Thyroid gland (tissue), 4 donors: Measurements from ENCODE around the gene DNAJC12. TPM values are rescaled to one million over a fixed set of nuclear protein-coding genes. Genes with fewer than 3 reads are reported as not detected.

Experiments
- DNase-seq, 2 donors: peaks; one replicate each; pipeline ENCODE4 v3.0.0-alpha.2; 2019
- H3K27ac ChIP-seq, 3 donors: fragments of 200-600 bp; sonication (generic); 1 replicate in 2 of 3; 2 replicates in 1 of 3; pipeline ENCODE4 v1.5.1; 2016 to 2019; ENCODE audit warnings: mild to moderate bottlenecking in 1 of 3, moderate library complexity in 1 of 3
- H3K27me3 ChIP-seq: fragments of 200-600 bp; sonication (generic); one replicate; pipeline ENCODE4 v1.5.1; 2019
- H3K36me3 ChIP-seq, 2 donors: fragments of 200-600 bp; sonication (generic); one replicate each; pipeline ENCODE4 v1.5.1; 2016 to 2019
- H3K4me1 ChIP-seq, 2 donors: fragments of 200-600 bp; sonication (generic); one replicate each; pipeline ENCODE4 v1.5.1; 2017 to 2019
- H3K4me3 ChIP-seq, 3 donors: fragments of 200-600 bp; sonication (generic); replicated peaks in 1 of 3; 1 replicate in 2 of 3; 2 replicates in 1 of 3; pipeline ENCODE4 v1.5.1; 2016; ENCODE audit warnings: mild to moderate bottlenecking in 1 of 3
- H3K9me3 ChIP-seq: fragments of 200-600 bp; sonication (generic); one replicate; pipeline ENCODE4 v1.5.1; 2017
- CTCF ChIP-seq, 6 experiments: fragments of 200-600 bp in 3 of 6; fragments of 450-650 bp in 3 of 6; sonication (generic) in 3 of 6; IDR thresholded peaks; one replicate each; pipeline ENCODE4 v1.5.1; 2016 to 2019; ENCODE audit warnings: antibody characterized with exemption in 6 of 6, mild to moderate bottlenecking in 2 of 6, inconsistent platforms in 1 of 6, moderate library complexity in 1 of 6
- POLR2A ChIP-seq, 2 donors: fragments of 450-650 bp; IDR thresholded peaks; one replicate each; pipeline ENCODE4 v1.6.1; 2017; ENCODE audit warnings: antibody characterized with exemption in 2 of 2, mild to moderate bottlenecking in 2 of 2, moderate library complexity in 1 of 2
- WGBS, 2 donors: methylation state at CpG; one replicate each; pipeline ENCODE4 v1.1.5; 2017; 5-methylcytosine and 5-hydroxymethylcytosine counted together
- intact Hi-C: fragments of 100-400 bp; cut with DNase I; formaldehyde crosslinking; loops from one replicate; pipeline ENCODE4 v1.15.1; 2023
- total RNA-seq, 4 donors: library from RNA; depleted of rRNA; stranded (reverse); fragments of >200 nt; gene quantifications; one replicate each; pipeline ENCODE4 v1.2.3, GENCODE V29; 2016

DNAJC12 gene
- total RNA-seq, 4 donors from 2014 or later = 0.56 to 7.8 (median 1.9) TPM

- H3K4me1 ChIP-seq = no peaks in the 10 kb centered on the region
- no peaks in the 10 kb centered on the region for H3K27me3 ChIP-seq
- 81 to 84% methylated on average over 3 of the region's 3 CpGs for WGBS, 2 donors
- intact Hi-C loops = no loop called here
- no peak overlapping the region for H3K27ac ChIP-seq
- no peak overlapping the region for H3K4me3 ChIP-seq
- no peaks in the 10 kb centered on the region for H3K9me3 ChIP-seq
- DNase-seq = no peak
- H3K36me3 ChIP-seq = no peaks in the 10 kb centered on the region
- TF ChIP-seq POLR2A (IDR thresholded peaks at IDR 0.05) (no peak), CTCF (IDR thresholded peaks at IDR 0.05) (no peak)
Measured at GRCh38 chr10:67803588-67804394, 34.2 kb downstream of the DNAJC12 start.

- DNase-seq = no peak
- Histone ChIP-seq H3K4me1 (no peaks in the 10 kb centered on the region), H3K27me3 (no peaks in the 10 kb centered on the region), H3K27ac (no peak overlapping the region), H3K4me3 (no peak overlapping the region), H3K36me3 (no peaks in the 10 kb centered on the region), H3K9me3 (no peaks in the 10 kb centered on the region)
- TF ChIP-seq POLR2A (IDR thresholded peaks at IDR 0.05) (no peak), CTCF (IDR thresholded peaks at IDR 0.05) (no peak)
- WGBS, 2 donors = 86% methylated on average over 10 of the region's 10 CpGs
- intact Hi-C loops = no loop called here
Measured at GRCh38 chr10:67802767-67803538, 35.0 kb downstream of the DNAJC12 start.

GRCh38 chr10:67801118-67801517 lies 36.9 kb downstream of the DNAJC12 start:
- intact Hi-C loops = no loop called here
- Histone ChIP-seq H3K4me3 (no peak overlapping the region), H3K27me3 (no peaks in the 10 kb centered on the region), H3K27ac (no peak overlapping the region), H3K9me3 (no peaks in the 10 kb centered on the region), H3K4me1 (no peaks in the 10 kb centered on the region), H3K36me3 (no peaks in the 10 kb centered on the region)
- WGBS, 2 donors = 91 to 98% methylated on average over 1 of the region's 1 CpG
- TF ChIP-seq CTCF (IDR thresholded peaks at IDR 0.05) = no peak
- TF ChIP-seq POLR2A (IDR thresholded peaks at IDR 0.05) = no peak
- no peak for DNase-seq

GRCh38 chr10:67794909-67795460 lies 43.0 kb downstream of the DNAJC12 start:
- intact Hi-C loops = no loop called here
- Histone ChIP-seq H3K36me3 (no peaks in the 10 kb centered on the region), H3K27me3 (no peaks in the 10 kb centered on the region), H3K4me3 (no peak overlapping the region), H3K27ac (no peak overlapping the region), H3K9me3 (no peaks in the 10 kb centered on the region), H3K4me1 (no peaks in the 10 kb centered on the region)
- TF ChIP-seq CTCF (IDR thresholded peaks at IDR 0.05) = no peak
- no peak for TF ChIP-seq POLR2A (IDR thresholded peaks at IDR 0.05)
- no peak for DNase-seq
- 49 to 70% methylated on average over 3 of the region's 3 CpGs for WGBS, 2 donors

GRCh38 chr10:67794256-67794655 lies 43.7 kb downstream of the DNAJC12 start:
- intact Hi-C loops = no loop called here
- no peak for DNase-seq
- Histone ChIP-seq H3K9me3 (no peaks in the 10 kb centered on the region), H3K36me3 (no peaks in the 10 kb centered on the region), H3K4me1 (no peaks in the 10 kb centered on the region), H3K27me3 (no peaks in the 10 kb centered on the region), H3K4me3 (no peak overlapping the region), H3K27ac (no peak overlapping the region)
- TF ChIP-seq CTCF (IDR thresholded peaks at IDR 0.05) = no peak
- no peak for TF ChIP-seq POLR2A (IDR thresholded peaks at IDR 0.05)
- 93 to 95% methylated on average over 4 of the region's 4 CpGs for WGBS, 2 donors
